ENCODE data around the gene ACAD10.

DNA sequence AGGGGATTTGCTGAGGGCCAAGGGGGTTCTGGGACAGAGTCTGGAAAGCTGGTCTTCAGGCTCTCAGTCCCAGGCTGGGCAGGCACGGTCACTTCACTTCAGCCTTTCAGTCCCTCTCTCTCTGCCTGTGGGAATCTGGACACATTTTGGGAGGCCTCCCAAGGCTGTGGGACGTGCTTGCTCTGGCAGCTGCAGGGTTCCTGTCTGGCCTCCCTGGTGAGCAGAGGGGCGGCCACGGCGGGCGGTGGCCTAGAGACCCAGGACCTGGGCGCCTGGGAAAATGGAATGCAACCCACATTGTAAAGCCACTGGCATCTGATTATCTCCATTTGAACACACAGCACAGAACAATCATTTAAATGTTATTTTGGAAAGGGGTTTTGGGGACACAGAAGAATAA is 70.8 kb downstream of the ACAD10 start:
- TF ChIP-seq, protein P1, sequence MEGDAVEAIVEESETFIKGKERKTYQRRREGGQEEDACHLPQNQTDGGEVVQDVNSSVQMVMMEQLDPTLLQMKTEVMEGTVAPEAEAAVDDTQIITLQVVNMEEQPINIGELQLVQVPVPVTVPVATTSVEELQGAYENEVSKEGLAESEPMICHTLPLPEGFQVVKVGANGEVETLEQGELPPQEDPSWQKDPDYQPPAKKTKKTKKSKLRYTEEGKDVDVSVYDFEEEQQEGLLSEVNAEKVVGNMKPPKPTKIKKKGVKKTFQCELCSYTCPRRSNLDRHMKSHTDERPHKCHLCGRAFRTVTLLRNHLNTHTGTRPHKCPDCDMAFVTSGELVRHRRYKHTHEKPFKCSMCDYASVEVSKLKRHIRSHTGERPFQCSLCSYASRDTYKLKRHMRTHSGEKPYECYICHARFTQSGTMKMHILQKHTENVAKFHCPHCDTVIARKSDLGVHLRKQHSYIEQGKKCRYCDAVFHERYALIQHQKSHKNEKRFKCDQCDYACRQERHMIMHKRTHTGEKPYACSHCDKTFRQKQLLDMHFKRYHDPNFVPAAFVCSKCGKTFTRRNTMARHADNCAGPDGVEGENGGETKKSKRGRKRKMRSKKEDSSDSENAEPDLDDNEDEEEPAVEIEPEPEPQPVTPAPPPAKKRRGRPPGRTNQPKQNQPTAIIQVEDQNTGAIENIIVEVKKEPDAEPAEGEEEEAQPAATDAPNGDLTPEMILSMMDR (IDR thresholded peaks at IDR 0.05) = no peak
- no peak for TF ChIP-seq EP300 (IDR thresholded peaks at IDR 0.05)
- TF ChIP-seq POLR2A (IDR thresholded peaks at IDR 0.05) = no peak
